Heart left ventricle (tissue), 13 donors: ENCODE data around the gene AKAP13.

Experiments used
- CTCF ChIP-seq, 12 donors: fragments of 200-600 bp; sonication (generic) in 4 of 12; IDR thresholded peaks; one replicate each; pipeline versions ENCODE4 v1.5.0 to v1.8.0; 2018 to 2022; ENCODE audit warnings: antibody characterized with exemption in 12 of 12, mild to moderate bottlenecking in 5 of 12
- POLR2A ChIP-seq, 2 donors: fragments of 450-650 bp; IDR thresholded peaks; one replicate each; pipeline ENCODE4 v1.6.1; 2017; ENCODE audit warnings: antibody characterized with exemption in 2 of 2, mild to moderate bottlenecking in 2 of 2, moderate library complexity in 2 of 2
- donor health status: ischemic (EF 13 %, LVEDD 7.1; RV severe dilation, severe dysfunction).
- donor health status: DM: no; HTN: yes; CAD: no.
- donor health status: DM: no; HTN: no; CAD: no.
- donor health status: ischemic (EF 25% LVEDD 6.9; RV normal size, moderate dysfunction).
- donor health status: ischemic (EF 25% LVEDD 5.7; RV mildly dilated, moderate dysfunction).
- donor health status: ischemic (EF 35%, LVEDD 5.7; RV mildly dilated, moderate dysfunction).
- donor health status: nonischemic (EF 11% LVEDD 7.7; RV severe dilation, severe dysfunction).
- donor health status: DM: yes; HTN: yes; CAD: no.
- donor health status: PGD.
- donor health status: ischemic (EF 29% LVEDD 5.4; RV normal size, mild dysfunction).
- donor health status: nonischemic (EF 23%, LVEDD 6.1; RV moderate dilation, normal function).

- TF ChIP-seq CTCF (IDR thresholded peaks at IDR 0.05) (no peak), POLR2A (IDR thresholded peaks at IDR 0.05) (no peak)
These were observed 119.0 kb downstream of the AKAP13 start for GRCh38 chr15:85499371-85499887.
